Activated CD4-positive, alpha-beta T cell treated with anti-CD3 and anti-CD28 coated beads, Interleukin-2, Interleukin-4, amounts not matched to agents 100 ng/mL and 50 ng/mL, durations not matched to agents 16 hours and 8 hours (primary cell): ENCODE results near the gene ZKSCAN4.

Experiments used
- DNase-seq: peaks from one replicate; pipeline ENCODE4 v3.0.0-alpha.2; 2020; ENCODE audit warnings: low spot score

Gene ZKSCAN4

GRCh38 chr6:28248916-28249315, 3.2 kb downstream of the ZKSCAN4 start:
- no peak for DNase-seq

- DNase-seq, result no peak
These were observed 6.7 kb downstream of the ZKSCAN4 start for GRCh38 chr6:28245206-28245941.

GRCh38 chr6:28243946-28244345, 8.1 kb downstream of the ZKSCAN4 start:
- DNase-seq, result no peak

GRCh38 chr6:28240471-28240870, 11.6 kb downstream of the ZKSCAN4 start:
- no peak for DNase-seq

- DNase-seq, result no peak
These were observed 12.4 kb downstream of the ZKSCAN4 start for GRCh38 chr6:28239636-28240035.

- DNase-seq, result no peak
These were observed 16.1 kb downstream of the ZKSCAN4 start for GRCh38 chr6:28235912-28236452.

- DNase-seq, result no peak
These were observed 19.3 kb downstream of the ZKSCAN4 start for GRCh38 chr6:28232785-28233184.

GRCh38 chr6:28226460-28226859, 25.6 kb downstream of the ZKSCAN4 start:
- no peak for DNase-seq

GRCh38 chr6:28225056-28225834, 26.8 kb downstream of the ZKSCAN4 start, which contains the start of gene ZSCAN9:
ZSCAN9 (plus strand) TSS chr6:28225275; CDS start chr6:28227085, 1,810 bp downstream.
- DNase-seq, result peak; percentile 46

GRCh38 chr6:28224131-28225055, 27.7 kb downstream of the ZKSCAN4 start:
- no peak for DNase-seq

- DNase-seq, result no peak
These were observed 31.6 kb downstream of the ZKSCAN4 start for GRCh38 chr6:28220257-28221133.

GRCh38 chr6:28218312-28219248, 33.5 kb downstream of the ZKSCAN4 start:
- no peak for DNase-seq

- DNase-seq, result no peak
These were observed 34.2 kb downstream of the ZKSCAN4 start for GRCh38 chr6:28217890-28218289.

- no peak for DNase-seq
These were observed 36.6 kb downstream of the ZKSCAN4 start for GRCh38 chr6:28215425-28215824.

GRCh38 chr6:28213213-28213523, 38.9 kb downstream of the ZKSCAN4 start:
- no peak for DNase-seq

- DNase-seq, result peak; percentile 86
These were observed 39.4 kb downstream of the ZKSCAN4 start for GRCh38 chr6:28212510-28213212.

GRCh38 chr6:28211840-28212509, 40.1 kb downstream of the ZKSCAN4 start:
- DNase-seq, result no peak

- DNase-seq, result no peak
These were observed 42.1 kb downstream of the ZKSCAN4 start for GRCh38 chr6:28209753-28210535.
